NCI-H1105 (cell line): ENCODE data around the gene MAK.
"Not testable (repeated sequence)": the region's sequence is repeated elsewhere in the genome, so short reads cannot be mapped to it uniquely, and the experiment has no call there.

Experiments
- DNase-seq: peaks from one replicate; lab custom pipeline; 2025; lab: John Stamatoyannopoulos, UW

MAK gene

DNA sequence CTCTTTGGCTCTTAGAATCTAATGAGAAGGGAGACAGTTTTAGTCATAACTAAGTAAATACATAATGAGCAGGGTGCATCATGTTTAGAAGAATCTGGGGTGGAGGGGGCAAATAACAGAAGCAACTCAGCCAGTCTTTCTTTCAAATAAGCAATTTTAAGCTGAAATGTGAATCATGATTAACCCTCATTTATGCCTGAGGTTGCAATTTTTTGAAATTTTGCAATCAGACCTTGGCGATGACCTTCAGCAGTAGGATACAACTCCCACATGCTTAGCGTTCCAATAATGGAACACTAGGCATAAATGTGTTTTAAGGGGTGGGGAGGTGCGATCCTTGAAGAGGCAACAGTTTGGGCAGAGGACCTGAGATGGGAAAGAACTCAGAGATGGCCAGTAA lies 60.1 kb downstream of the MAK start:
- no peak for DNase-seq

DNA sequence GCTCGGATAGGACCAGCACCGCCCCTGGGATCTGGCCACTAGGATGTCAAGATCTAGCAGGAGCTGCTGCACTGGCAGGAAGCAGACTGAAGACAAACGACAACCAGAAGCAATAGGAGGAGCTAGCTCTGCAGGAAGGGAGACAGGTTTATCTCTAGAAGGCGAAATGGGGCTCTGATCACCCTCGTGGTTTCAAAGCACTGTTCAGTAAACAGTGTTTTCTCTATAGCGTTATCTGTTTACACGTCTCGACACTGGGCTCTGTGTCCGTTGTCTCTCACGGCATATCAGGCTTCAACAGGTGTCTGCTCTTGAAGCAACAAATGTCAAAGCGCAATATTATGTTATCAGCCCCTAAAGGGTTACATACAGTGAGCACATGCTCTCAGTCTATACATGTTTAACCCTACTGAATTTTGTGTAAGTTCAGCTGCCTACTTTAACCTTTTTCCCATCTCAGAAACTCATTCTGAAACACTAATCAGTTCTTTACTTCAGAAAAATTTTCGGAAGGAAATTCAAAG lies 66.9 kb downstream of the MAK start:
- no peak for DNase-seq

DNA sequence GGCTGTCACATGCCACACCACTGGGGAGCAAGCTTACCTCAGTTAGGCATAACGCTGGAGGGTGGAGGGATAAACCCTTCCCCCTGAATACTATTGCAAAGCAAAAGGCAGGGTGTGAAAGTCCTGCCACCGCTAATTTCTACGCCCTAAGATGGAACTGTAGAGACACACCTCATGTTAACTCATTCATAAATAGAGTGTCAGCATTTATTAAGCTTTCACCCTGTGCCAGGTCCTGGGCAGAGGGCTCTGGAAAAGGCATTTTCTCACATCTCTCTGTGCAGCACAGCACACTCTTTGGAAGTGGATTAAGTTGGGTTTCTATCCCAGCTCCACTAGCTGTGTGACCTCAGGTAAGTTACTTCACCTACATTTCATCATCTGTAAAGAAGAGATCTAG lies 68.9 kb downstream of the MAK start:
- DNase-seq = no peak

DNA sequence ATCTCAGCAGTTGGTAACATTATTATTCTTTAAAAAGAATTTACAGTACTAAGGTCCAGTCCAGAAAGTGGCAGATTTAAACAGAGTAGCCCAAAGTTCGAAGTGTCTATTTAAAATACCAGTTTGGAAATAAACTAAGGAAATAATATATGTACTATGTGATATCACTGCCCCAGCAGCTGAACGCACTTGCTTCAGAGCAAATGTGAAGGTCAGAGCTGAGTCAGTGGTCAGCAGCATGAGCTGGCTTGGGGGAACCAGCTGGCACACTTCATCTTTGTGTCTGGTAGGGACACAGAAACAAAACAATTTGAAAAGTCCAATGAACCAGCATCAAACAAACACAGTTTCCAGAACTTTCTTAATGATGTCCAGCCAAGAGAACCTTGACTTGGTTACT lies 75.3 kb downstream of the MAK start:
- DNase-seq = no peak

DNA sequence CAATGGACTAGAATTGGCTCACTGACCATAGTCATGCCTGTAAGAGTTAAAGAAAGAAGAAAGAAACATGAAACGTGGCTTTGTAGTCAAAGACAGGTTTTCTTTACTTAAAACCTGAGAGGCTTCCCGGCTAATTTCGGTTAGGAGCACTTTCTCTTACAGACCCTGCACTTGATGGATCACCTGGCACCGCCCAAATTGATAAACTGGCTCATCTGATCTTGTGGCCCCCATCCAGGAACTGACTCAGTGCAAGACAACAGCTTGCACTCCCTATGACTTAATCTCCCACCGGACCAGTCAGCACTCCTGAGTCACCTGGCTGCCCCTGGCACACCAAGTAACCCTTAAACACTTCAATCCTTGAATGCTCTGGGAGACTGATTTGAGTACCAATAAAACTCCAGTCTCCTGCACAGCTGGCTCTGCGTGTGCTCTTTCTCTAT lies 78.4 kb downstream of the MAK start:
- no peak for DNase-seq

DNA sequence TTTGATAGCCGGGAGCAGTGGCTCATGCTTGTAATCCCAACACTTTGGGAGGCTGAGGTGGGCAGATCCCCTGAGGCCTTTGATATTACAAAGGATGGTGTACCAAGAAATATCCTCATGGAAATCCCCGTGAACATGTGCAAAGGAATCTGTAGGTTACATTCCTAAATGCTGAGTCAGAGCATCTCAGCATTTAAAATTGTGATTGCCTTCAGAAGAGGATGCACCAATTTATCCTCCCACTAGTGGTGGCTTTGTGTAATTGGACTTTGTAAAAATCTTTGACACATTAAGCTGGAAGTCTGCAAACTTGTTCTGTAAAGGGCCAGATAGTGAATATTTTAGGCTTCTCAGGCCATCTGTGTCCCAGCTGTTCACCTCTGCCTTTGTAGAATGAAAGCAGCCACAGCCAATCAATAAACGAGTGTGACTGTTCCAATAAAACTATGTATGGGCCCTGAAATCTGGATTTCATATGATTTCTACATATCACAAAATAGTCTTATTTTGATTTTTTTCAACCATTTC lies 79.0 kb downstream of the MAK start:
- no peak for DNase-seq

DNA sequence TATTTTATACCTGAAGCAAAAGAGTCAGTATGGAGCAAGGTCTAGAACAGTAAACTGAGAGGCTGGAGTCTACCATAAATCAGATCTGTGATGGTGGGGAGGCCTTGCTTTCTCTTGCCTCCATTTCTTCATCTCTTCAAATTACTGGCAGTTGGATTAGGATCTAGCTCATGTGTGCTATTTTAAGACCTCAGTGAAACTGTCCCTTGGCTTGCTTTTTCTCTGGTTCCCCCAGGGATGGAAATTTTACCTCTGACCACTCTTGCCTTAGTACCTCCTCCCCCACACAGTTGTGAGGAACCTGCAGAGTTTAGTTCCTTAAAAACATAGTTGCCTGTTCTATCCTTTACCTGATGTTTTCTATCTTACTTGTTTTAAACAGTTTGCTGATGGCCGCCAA lies 82.3 kb downstream of the MAK start:
- no peak for DNase-seq

DNA sequence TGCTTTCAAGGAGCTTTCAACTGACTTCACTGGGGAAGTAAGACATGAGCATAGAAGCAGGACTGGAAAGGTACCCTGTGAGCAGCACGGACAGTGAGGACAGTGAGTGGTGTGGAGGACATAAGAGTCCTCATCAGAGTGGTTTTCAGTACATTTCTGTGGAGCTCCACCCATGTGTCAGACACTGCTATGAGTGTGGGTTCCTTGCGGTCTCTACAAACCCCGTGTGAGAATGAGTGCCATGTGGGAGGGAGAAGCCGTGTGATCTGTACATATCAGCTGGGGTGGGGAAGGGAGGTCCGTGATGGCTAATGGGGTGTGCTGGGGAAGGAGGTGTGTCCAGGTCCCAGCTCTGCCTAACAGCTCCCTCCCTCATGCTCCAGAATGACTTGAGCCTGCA lies 86.6 kb downstream of the MAK start:
- not testable (repeated sequence) for DNase-seq

DNA sequence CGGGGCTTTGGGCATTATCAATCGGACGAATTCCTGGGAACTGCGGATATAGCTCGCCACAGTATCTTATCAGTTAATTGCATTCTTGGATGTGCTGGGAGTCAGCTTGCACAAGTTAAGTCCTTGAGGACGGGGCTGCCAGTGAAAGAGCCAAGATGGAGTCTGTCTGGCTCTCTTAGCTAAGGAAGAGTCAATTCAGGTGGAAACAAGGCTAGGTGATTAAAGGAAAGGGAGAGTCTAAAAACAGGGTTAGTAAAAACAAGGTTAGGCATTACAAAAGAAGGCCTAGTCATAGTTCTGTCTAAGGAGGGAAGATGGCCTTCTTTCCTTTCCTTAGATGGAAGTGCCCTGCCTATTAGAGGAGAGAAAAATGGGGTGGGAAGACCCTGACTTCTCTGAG lies 87.8 kb downstream of the MAK start:
- not testable (repeated sequence) for DNase-seq

DNA sequence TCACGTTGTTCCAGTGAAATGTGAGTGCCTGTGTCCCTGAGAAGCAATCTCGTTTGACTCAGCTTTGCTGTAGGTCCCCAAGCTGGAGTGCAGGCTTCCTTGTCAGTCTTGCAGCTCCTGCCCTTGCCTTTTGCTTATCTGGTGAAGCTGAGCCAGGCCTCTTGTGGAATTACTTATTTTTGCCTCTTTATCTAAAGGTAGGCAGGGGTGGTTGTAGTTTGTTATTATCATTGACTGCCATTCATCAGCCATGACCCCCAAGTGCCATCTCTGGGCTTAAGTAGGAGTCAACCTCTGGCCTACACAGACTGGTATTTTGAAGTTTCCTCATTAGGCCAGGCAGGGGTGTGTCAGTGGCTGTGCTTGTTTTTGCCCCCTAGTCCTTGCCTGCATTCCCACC lies 88.6 kb downstream of the MAK start:
- DNase-seq = no peak

DNA sequence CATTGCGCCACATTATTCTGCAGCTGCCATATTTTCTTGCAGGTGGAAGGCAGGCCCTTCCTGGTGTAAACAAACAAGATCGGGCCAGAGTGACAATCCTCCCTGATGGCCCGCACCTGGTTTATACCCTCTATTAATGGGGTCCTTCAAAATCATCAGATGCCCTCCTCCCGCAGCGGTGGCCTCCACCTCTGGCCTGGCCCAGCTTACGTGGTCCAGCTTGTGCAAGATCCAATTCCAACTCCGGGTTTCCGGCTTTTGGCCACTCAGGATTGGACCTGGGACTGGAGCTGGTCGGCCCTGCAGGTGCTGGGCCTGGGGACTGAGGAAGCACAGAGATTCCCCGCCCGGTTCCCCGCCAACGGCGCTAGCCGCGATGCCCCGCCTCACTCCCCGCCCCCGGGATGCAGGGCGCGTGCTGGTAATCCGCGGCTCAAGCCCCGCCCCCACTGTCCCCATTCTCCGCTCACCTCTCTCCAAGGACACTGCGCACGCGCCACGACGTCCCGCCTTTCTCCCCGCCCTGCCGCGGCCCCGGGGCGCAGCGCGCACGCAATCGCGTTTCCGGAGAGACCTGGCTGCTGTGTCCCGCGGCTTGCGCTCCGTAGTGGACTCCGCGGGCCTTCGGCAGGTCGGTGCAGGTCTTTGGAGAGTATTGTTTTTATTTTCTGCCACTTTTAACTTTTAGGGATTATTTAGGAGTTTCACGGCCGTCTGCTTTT lies 90.9 kb downstream of the MAK start, which contains the start of gene TMEM14B:
TMEM14B (plus strand) TSS at position 555 of the 722 bp plus-strand sequence. CDS start 1,441 bp downstream, outside the sequence.
- DNase-seq = peak; percentile 99

DNA sequence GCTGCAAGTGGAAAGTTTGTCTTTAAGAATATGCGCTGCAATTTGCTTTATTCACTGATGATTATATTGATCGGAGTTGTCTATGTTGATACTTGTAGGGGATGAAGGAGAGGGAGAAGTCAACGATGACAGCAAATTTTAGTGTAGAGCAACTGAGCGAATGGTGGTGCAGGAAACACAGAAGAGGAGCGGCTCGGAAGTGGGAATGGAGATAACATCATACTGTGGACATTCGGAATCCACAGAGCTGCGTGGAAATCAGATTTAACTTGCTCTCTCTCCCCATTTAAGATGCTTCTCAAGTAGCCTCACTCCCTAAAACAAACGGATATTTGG lies 91.5 kb downstream of the MAK start:
- no peak for DNase-seq

DNA sequence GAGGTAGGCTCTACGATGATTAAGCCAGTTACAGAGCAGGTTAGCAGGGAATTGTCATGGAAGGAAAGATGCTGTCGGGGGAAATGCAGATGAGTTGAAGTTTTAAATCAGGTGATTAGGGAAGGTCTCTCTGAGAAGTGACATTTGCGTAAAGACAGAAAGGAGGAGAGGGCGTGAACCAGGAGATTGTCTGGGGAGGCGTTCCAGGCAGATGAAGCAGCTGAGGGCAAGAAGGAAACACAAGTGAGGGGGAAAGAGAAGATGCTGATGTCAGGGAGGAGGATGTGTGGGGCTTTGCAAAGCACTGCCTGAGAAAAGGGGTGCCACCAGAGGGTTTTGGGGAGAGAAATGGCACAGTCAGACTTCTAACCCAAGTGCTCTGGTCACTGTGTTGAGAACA lies 93.2 kb downstream of the MAK start:
- no peak for DNase-seq

DNA sequence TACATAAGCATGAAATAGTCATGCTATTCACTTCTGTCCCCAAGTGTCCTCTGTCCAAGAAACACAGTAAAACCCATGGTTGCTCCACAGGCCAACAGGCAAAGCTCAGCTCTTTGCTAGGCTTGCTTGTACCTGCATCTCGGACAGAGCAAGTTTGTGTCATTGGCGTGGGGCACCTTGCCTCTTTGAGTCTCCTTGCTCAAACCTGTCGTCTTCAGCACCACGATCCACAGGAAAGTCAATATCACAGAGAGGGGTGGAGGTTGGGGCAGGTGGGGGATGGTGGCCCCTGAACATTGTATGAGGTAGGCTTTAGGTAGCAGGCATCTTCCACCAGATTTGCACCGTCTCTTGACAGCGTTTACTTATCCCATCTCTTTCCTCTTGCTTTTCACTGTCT lies 94.8 kb downstream of the MAK start:
- DNase-seq = no peak

DNA sequence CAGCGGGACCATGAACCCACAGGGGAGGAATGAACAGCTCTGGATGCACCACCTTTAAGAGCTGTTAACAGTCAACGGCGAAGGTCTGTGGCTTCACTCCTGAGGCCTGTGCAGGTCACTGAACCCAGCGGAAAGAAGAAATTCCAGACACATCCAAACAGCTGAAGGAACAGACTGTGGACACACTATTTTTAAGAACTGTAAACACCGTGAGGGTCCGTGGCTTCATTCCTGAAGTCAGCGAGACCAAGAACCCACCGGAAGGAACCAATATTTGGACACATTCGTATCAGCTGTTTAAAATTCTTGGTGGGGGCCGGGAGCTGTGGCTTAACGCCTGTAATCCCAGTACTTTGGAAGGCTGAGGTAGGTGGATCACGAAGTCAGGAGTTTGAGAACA lies 96.1 kb downstream of the MAK start:
- no peak for DNase-seq

DNA sequence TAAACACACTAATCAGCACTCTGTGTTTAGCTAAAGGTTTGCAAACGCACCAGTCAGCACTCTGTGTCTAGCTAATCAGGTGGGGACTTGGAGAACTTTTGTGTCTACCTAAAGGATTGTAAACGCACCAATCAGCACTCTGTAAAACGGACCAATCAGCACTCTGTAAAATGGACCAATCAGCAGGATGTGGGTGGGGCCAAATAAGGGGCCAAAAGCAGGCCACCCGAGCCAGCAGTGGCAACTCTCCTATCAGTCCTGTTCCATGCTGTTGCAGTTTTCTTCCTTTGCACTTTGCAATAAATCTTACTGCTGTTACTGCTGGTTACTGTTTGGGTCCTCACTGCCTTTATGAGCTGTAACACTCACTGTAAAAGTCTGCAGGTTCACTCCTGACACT lies 96.7 kb downstream of the MAK start:
- DNase-seq = not testable (repeated sequence)

DNA sequence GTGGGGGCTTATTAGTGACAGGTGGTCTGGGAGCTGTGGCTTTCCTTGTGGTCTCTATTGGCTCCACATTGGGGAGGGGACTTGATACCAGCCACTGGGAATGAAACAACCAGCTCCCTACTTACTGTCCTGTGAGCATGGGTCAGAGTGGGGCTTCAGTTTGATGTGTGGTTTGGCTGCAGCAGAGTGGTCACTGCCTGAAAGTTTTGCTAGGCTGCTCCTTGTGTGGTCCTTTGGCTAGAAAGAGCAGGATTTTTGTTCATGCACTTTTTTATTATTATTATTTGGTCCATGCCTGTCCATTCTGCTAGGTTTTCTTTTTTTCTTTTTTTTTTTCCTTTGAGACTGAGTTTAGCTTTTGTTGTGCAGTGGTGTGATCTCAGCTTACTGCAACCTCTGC lies 98.3 kb downstream of the MAK start:
- DNase-seq = no peak

DNA sequence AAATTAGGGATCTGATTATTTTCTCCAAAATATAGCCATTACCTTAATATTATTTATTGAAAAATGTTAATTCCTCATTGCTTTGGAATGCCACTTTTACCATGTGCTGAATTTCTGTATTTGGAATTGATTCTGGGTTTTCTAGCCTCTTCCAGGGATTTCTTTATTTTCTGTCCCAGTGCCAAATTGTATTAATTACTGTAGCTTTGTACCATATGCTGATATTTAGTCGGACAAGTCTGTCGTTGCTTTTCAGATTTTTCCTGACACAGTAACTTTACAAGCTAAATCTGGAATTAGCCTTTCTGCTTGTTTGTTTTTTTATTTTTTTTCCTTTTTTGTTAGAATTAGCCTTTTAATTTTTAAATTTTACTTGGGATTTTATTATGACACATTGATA lies 101.6 kb downstream of the MAK start:
- no peak for DNase-seq

DNA sequence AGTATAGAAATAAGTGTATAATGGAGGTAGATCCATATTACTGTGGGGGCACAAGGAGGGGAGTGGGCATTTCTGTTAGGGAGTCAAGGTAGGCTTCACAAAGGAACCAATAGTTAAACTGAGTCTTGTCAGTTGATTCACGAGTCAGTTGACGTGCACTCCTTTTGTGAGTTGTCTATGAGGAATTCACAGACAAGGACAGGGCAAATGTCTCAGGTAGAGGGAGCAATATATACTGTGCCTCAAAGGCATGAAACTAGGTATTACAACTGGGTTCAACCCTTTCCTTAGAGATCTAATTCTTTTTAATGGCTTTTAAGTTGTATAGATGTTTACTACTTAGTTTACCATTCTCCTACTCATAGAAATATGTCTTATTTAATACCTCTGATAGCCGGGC lies 104.5 kb downstream of the MAK start:
- no peak for DNase-seq

DNA sequence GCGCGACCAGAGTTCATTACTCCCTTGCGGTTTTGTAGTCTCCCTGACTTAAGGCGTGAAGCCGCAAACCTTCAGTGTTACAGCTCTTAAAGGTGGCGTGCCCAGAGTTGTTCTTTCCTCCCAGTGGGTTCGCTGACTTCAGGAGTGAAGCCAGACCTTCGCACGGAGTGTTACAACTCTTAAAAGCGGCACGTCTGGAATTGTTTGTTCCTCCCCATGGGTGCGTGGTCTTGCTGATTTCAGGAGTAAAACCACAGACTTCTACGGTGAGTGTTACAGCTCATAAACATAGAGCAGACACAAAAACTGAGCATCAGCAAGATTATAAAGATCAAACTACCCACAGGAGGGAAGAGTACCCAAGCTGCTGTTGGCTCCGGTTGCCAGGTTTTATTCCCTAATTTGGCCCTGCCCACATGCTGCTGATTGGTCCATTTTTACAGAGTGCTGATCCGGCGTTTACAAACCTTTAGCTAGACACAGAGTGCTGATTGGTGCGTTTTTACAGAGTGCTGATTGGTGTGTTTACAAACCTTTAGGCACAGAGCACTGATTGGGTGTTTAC lies 105.1 kb downstream of the MAK start:
- no peak for DNase-seq

DNA sequence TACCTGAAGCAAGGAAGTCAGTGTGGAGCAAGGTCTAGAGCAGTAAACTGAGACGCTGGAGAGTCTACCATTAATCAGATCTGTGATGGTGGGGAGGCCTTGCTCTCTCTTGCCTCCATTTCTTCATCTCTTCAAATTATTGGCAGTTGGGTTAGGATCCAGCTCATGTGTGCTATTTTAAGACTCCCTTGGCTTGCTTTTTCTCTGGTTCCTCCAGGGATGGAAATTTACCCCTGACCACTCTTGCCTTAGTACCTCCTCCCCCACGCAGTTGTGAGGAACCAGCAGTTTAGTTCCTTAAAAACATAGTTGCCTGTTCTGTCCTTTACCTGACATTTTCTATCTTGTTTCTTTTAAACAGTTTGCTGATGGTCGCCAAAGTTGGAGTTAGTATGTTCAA lies 108.1 kb downstream of the MAK start:
- DNase-seq = no peak

DNA sequence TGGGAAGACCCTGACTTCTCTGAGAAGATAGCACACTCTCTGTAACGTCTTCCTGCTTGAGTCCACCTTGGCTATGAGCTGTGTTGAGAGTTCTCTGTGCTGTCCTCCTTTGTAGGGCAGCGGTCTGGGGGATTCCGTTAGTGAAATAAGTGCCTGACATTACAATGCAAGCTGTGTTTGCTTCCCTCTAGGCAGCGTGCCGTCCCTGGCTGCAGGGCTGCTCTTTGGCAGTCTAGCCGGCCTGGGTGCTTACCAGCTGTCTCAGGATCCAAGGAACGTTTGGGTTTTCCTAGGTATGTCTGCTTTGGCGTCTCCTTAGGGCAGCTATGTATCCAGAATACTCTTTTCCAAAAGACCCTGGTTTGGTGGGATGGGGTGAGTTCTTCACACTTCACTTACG lies 112.6 kb downstream of the MAK start:
- no peak for DNase-seq

DNA sequence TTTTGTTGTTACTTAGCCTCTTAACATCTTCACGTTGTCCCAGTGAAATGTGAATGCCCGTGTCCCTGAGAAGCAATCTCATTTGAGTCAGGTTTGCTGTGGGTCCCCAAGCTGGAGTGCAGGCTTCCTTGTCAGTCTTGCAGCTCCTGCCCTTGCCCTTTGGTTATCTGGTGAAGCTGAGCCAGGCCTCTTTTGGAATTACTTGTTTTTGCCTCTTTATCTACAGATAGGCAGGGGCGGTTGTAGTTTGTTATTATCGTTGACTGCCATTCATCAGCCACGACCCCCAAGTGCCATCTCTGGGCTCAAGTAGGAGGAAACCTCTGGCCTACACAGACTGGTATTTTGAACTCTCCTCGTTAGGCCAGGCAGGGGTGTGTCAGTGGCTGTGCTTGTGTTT lies 113.3 kb downstream of the MAK start:
- DNase-seq = no peak

DNA sequence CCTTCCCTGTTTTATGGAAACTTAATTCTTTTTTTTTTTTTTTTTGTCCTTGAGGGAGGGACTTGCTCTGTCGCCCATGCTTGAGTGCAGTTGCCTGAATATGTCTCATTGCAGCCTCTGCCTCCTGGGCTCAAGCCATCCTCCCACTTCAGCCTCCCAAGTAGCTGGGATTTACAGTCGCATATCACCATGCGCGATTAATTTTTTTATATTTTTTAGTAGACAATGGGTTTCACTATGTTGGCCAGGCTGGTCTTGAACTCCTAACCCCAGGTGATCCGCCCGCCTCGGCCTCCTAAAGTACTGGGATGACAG lies 114.8 kb downstream of the MAK start:
- no peak for DNase-seq
